Gastroesophageal sphincter (tissue), 4 donors: Measurements from ENCODE around the gene PSEN2. TPM values are rescaled to one million over a fixed set of nuclear protein-coding genes. Genes with fewer than 3 reads are reported as not detected.
"Not testable (repeated sequence)": the region's sequence is repeated elsewhere in the genome, so short reads cannot be mapped to it uniquely, and the experiment has no call there.

Experiments used
- ATAC-seq: fragments of 150-250 bp; one replicate; pipeline ENCODE4 v1.9.1; 2016; ENCODE audit warnings: mild to moderate bottlenecking, moderate library complexity
- H3K27ac ChIP-seq, 4 donors: fragments of 200-600 bp; sonication (generic) in 3 of 4; 1 replicate in 3 of 4; 2 replicates in 1 of 4; pipeline ENCODE4 v1.5.1; 2016 to 2019
- H3K27me3 ChIP-seq: fragments of 200-600 bp; sonication (generic); one replicate; pipeline ENCODE4 v1.5.1; 2019
- H3K36me3 ChIP-seq, 2 donors: fragments of 200-600 bp; sonication (generic); one replicate each; pipeline ENCODE4 v1.5.1; 2019; ENCODE audit warnings: control low read depth in 1 of 2
- H3K4me1 ChIP-seq, 3 donors: fragments of 200-600 bp; sonication (generic); 1 replicate in 2 of 3; 2 replicates in 1 of 3; pipeline ENCODE4 v1.5.1; 2016 to 2019; ENCODE audit warnings: control low read depth in 2 of 3
- H3K4me3 ChIP-seq, 2 donors: fragments of 200-600 bp; sonication (generic); one replicate each; pipeline ENCODE4 v1.5.1; 2019; ENCODE audit warnings: mild to moderate bottlenecking in 1 of 2, moderate library complexity in 1 of 2
- H3K9me3 ChIP-seq, 3 donors: fragments of 200-600 bp; sonication (generic); one replicate each; pipeline ENCODE4 v1.5.1; 2017 to 2019; ENCODE audit warnings: control low read depth in 2 of 3
- EP300 ChIP-seq: sonication (generic); formaldehyde crosslinking; IDR thresholded peaks from one replicate; pipeline ENCODE4 v1.6.1; 2017; ENCODE audit warnings: antibody characterized with exemption, mild to moderate bottlenecking
- POLR2A ChIP-seq, 2 donors: fragments of 450-650 bp; IDR thresholded peaks; one replicate each; pipeline ENCODE4 v1.6.1; 2017; ENCODE audit warnings: antibody characterized with exemption in 2 of 2, mild to moderate bottlenecking in 2 of 2, moderate library complexity in 1 of 2
- POLR2AphosphoS5 ChIP-seq: sonication (generic); formaldehyde crosslinking; IDR thresholded peaks from one replicate; pipeline ENCODE4 v1.6.1; 2017; ENCODE audit warnings: antibody characterized with exemption
- WGBS, 2 donors: methylation state at CpG; one replicate each; pipeline ENCODE4 v1.1.5; 2018; ENCODE audit warnings: low coverage in 1 of 2; 5-methylcytosine and 5-hydroxymethylcytosine counted together
- total RNA-seq, 4 donors: library from RNA; depleted of rRNA; stranded (reverse); fragments of >200 nt; gene quantifications; one replicate each; pipeline ENCODE4 v1.1.0, GENCODE V29; 2016
- TF ChIP-seq, protein P1 (sequence below), 4 experiments: fragments of 200-600 bp in 2 of 4; fragments of 450-650 bp in 2 of 4; sonication (generic) in 1 of 4; IDR thresholded peaks; one replicate each; pipeline ENCODE4 v1.5.1; 2017 to 2019; ENCODE audit warnings: antibody characterized with exemption in 4 of 4, mild to moderate bottlenecking in 2 of 4, moderate library complexity in 2 of 4

The PSEN2 gene
- total RNA-seq, 4 donors from 2014 or later = 41.4 to 64.4 (median 42.5) TPM

- WGBS, 2 donors = 74 to 100% methylated on average over 1 to 2 of the region's 2 CpGs
- Histone ChIP-seq H3K27ac (no peak overlapping the region), H3K9me3 (no peaks in the 10 kb centered on the region), H3K4me1 (peaks cover 0 to 23% (median 12%) of the 10 kb centered on the region in 3 donors), H3K36me3 (no peaks in the 10 kb centered on the region), H3K4me3 (no peak overlapping the region), H3K27me3 (no peaks in the 10 kb centered on the region)
- TF ChIP-seq EP300 = no peak
- no peak for ATAC-seq
These were observed 41.3 kb upstream of the PSEN2 start for GRCh38 chr1:226829105-226829504.

DNA sequence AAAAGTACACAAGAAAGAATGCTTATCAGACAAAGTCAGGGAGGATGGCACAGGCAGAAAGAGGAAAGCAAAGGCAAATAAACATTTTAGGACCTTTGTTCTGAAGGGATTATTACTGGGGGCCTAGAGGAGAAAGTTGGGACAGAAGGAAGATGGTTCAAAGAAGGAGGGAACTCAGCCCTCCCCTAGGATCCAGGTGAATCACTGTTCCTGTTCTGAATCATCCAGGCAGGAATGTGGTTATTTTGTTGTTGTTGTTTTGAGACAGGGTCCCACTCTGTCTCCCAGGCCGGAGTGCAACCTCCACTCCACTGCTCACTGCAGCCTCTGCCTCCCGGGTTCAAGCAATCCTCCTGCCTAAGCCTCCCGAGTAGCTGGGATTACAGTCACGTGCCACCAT, 38.5 kb upstream of the PSEN2 start:
- no peak overlapping the region for H3K4me3 ChIP-seq
- H3K27me3 ChIP-seq = no peaks in the 10 kb centered on the region
- ATAC-seq = no peak
- H3K36me3 ChIP-seq = no peaks in the 10 kb centered on the region
- TF ChIP-seq POLR2AphosphoS5 (no peak), EP300 (no peak), POLR2A (IDR thresholded peaks at IDR 0.05) (no peak)
- TF ChIP-seq, protein P1, sequence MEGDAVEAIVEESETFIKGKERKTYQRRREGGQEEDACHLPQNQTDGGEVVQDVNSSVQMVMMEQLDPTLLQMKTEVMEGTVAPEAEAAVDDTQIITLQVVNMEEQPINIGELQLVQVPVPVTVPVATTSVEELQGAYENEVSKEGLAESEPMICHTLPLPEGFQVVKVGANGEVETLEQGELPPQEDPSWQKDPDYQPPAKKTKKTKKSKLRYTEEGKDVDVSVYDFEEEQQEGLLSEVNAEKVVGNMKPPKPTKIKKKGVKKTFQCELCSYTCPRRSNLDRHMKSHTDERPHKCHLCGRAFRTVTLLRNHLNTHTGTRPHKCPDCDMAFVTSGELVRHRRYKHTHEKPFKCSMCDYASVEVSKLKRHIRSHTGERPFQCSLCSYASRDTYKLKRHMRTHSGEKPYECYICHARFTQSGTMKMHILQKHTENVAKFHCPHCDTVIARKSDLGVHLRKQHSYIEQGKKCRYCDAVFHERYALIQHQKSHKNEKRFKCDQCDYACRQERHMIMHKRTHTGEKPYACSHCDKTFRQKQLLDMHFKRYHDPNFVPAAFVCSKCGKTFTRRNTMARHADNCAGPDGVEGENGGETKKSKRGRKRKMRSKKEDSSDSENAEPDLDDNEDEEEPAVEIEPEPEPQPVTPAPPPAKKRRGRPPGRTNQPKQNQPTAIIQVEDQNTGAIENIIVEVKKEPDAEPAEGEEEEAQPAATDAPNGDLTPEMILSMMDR (IDR thresholded peaks at IDR 0.05) = no peak
- WGBS, 2 donors = 100% methylated on average over 1 of the region's 4 CpGs; no CpG with 5 or more reads in 1 of the 2 donors
- H3K4me1 ChIP-seq = peaks cover 0 to 17% (median 9%) of the 10 kb centered on the region in 3 donors
- no peaks in the 10 kb centered on the region for H3K9me3 ChIP-seq
- H3K27ac ChIP-seq = no peak overlapping the region

DNA sequence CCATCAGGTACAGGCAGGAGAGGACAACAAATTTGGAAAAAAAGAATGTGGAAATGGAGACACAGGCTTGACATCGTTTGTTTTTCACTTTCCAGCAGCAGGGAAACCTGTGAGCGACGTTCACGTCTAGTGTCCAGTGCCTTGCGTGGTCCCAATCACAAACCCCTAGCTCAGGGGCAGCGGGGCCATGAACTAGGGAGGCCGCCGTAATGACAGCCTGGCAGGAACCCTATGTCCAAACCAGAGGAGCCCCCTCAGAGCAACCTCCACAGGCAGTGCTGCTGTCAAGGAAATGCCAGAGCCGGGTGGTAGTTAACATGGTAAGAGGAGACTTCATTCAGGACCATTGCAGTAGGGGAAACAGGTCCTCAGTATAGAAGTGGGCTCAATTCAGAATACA, 37.8 kb upstream of the PSEN2 start:
- H3K4me3 ChIP-seq = no peak overlapping the region
- no peak for ATAC-seq
- no peak overlapping the region for H3K27ac ChIP-seq
- TF ChIP-seq POLR2AphosphoS5 (no peak), POLR2A (IDR thresholded peaks at IDR 0.05) (no peak), EP300 (no peak)
- TF ChIP-seq, protein P1 (IDR thresholded peaks at IDR 0.05) = no peak
- no peaks in the 10 kb centered on the region for H3K9me3 ChIP-seq
- H3K27me3 ChIP-seq = no peaks in the 10 kb centered on the region
- WGBS, 2 donors = 90% methylated on average over 2 of the region's 9 CpGs; no CpG with 5 or more reads in 1 of the 2 donors
- H3K4me1 ChIP-seq = peaks cover 0 to 10% (median 3%) of the 10 kb centered on the region in 3 donors
- no peaks in the 10 kb centered on the region for H3K36me3 ChIP-seq

GRCh38 chr1:226834179-226834578, 36.2 kb upstream of the PSEN2 start:
- not testable (repeated sequence) for H3K4me3 ChIP-seq, H3K36me3 ChIP-seq, H3K4me1 ChIP-seq, ATAC-seq, H3K9me3 ChIP-seq, H3K27ac ChIP-seq, H3K27me3 ChIP-seq
- WGBS, 2 donors = 60 to 89% methylated on average over 1 to 6 of the region's 6 CpGs

- not testable (repeated sequence) for ATAC-seq, H3K4me1 ChIP-seq, H3K4me3 ChIP-seq, H3K27me3 ChIP-seq, H3K27ac ChIP-seq, H3K36me3 ChIP-seq, H3K9me3 ChIP-seq
- 90 to 92% methylated on average over 4 to 7 of the region's 7 CpGs for WGBS, 2 donors
These were observed 35.0 kb upstream of the PSEN2 start for GRCh38 chr1:226835396-226835795.

DNA sequence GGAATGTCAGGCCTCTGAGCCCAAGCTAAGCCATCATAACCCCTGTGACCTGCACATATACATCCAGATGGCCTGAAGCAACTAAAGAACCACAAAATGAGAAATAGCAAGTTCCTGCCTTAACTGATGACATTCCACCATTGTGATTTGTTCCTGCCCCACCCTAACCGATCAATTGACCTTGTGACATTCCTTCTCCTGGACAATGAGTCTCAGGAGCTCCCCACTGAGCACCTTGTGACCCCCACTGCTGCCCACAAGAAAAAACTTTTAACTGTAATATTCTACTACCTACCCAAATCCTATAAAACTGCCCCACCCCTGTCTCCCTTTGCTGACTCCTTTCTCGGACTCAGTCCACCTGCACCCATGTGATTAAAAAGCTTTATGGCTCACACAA, 32.5 kb upstream of the PSEN2 start:
- ATAC-seq, H3K4me3 ChIP-seq, H3K9me3 ChIP-seq, H3K27me3 ChIP-seq, H3K27ac ChIP-seq, H3K36me3 ChIP-seq, H3K4me1 ChIP-seq: not testable (repeated sequence)
- 43 to 92% methylated on average over 1 to 2 of the region's 2 CpGs for WGBS, 2 donors

GRCh38 chr1:226838456-226838855, 32.0 kb upstream of the PSEN2 start:
- Histone ChIP-seq H3K27ac (no peak overlapping the region), H3K36me3 (no peaks in the 10 kb centered on the region), H3K27me3 (no peaks in the 10 kb centered on the region), H3K9me3 (no peaks in the 10 kb centered on the region), H3K4me3 (no peak overlapping the region), H3K4me1 (no peaks in the 10 kb centered on the region)
- no peak for ATAC-seq
- TF ChIP-seq POLR2A (IDR thresholded peaks at IDR 0.05) (no peak), EP300 (no peak), POLR2AphosphoS5 (no peak)
- TF ChIP-seq, protein P1 (IDR thresholded peaks at IDR 0.05) = no peak
- 86% methylated on average over 2 of the region's 3 CpGs; no CpG with 5 or more reads in 1 of the 2 donors for WGBS, 2 donors
